ENCODE results near the gene HDDC3.

DNA sequence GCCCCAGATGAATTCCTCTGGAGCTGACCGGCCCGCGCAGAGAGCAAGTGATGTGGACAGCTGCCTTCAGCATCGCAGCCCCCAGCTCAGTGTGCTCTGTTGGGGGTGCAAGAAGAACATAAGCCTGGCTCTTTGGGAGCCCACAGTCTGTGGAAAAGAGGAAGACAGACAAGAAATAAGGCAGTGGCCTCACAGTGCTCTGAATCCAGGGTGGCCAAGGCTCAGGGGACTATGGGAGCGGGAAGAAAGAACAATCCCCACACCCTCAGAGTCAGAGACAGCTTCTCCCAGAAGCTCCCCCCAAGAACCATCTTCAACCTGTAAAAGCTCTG lies 277 bp upstream of the HDDC3 start:
- TF ChIP-seq CTCF (conservative IDR thresholded peaks at IDR 0.05; ENCODE audit: low read length), result no peak
- TF ChIP-seq EZH2phosphoT487 (IDR thresholded peaks at IDR 0.05; ENCODE audit: borderline replicate concordance), result no peak
